Amniotic epithelial cell (primary cell): ENCODE results near the gene CLEC17A.
"Not testable (repeated sequence)": the region's sequence is repeated elsewhere in the genome, so short reads cannot be mapped to it uniquely, and the experiment has no call there.

Source experiments
- DNase-seq: peaks from one replicate; pipeline ENCODE4 v3.0.0-alpha.2; 2010; ENCODE audit warnings: low read depth

Gene CLEC17A

DNA sequence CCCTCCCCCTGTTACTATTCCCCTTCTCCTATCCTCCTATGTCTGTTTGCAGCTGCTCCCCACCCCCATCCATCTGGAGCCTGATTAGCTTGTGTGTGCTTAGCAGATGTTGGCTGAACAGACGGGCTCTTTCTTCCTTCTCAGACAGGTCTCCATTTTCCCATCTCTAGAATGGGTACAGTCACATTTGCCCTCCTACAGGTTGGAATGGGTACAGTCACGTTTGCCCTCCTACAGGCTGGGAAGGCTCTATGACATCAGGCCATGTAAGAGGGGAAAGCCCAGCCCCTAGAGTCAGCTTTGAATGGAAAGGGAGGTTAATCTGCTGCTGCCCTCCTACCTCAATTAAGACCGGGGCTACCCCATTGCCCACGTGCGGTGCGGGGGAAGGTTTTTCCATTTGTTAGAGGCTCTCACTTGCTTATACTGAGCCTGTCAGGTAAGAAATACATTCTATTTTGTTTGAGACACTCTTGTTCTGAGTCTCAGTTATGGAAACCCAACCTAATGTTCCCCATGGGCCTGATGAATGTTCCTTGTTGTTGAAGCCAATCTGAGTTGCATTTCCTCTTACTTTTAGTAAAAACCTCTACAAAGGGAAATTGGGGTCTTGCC is 2.2 kb upstream of the CLEC17A start:
- DNase-seq = no peak

- DNase-seq = not testable (repeated sequence)
Observed at GRCh38 chr19:14584372-14584771, 1.5 kb downstream of the CLEC17A start.

GRCh38 chr19:14585187-14585586 is 2.3 kb downstream of the CLEC17A start:
- peak; percentile 37 for DNase-seq

DNA sequence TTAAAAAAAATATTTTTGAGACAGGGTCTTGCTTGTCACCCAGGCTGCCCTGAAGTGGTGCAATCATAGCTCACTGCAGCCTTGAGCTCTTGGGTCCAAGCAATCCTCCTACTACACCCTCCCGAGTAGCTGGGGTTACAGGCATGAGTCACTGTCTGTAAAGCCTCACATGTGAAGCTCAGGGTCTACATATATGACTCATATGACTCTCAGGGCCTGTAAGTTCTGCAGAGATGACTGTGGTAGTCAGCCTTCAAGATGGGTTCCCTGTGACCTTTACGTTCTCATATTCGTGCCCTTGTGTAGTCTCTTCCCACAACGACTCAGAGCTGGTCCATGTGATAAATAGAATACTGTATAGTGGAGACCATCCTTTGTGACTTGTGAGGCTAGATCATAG is 6.5 kb downstream of the CLEC17A start:
- not testable (repeated sequence) for DNase-seq

GRCh38 chr19:14595558-14595957 is 12.7 kb downstream of the CLEC17A start:
- DNase-seq = no peak

- no peak for DNase-seq
Observed at GRCh38 chr19:14599548-14600147, 16.8 kb downstream of the CLEC17A start.

DNA sequence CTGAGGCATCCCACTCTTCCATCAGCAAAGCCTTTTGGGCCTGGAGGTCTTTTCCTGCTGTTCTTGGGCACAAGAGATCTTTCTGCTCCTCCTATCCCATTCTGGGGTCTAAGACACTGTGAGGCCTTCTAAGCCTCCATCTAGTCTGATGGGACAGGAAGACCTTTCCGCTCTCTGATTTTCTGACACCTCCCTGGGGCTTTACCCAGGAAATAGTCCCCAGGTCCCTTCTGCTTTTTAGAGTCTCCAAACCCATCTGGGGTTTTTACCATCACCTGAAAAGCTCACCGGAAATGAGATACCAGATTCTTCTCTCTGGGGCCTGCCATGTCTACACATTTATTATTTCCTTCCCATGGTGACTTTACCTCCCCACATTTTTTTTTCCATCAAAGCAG is 21.1 kb downstream of the CLEC17A start:
- no peak for DNase-seq

GRCh38 chr19:14606627-14607026 is 23.7 kb downstream of the CLEC17A start:
- DNase-seq = no peak

DNA sequence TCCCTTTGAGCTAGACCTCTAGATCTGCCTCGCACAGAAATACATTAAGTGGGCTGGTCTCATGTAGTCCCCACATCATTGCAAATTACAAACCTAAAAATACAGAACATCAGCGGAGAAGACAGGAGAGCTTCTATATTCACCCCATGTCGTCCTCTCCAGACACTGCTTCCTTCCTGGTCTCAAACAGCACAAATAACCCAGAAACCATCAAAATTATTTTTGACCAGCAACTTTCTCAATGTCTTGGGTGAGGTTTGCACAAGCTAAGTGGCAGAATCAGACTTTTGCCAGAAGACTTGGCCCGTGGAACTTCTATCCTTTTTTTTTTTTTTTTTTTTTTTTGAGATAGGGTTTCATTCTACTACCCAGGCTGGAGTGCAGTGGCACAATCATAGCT is 28.2 kb downstream of the CLEC17A start:
- no peak for DNase-seq

DNA sequence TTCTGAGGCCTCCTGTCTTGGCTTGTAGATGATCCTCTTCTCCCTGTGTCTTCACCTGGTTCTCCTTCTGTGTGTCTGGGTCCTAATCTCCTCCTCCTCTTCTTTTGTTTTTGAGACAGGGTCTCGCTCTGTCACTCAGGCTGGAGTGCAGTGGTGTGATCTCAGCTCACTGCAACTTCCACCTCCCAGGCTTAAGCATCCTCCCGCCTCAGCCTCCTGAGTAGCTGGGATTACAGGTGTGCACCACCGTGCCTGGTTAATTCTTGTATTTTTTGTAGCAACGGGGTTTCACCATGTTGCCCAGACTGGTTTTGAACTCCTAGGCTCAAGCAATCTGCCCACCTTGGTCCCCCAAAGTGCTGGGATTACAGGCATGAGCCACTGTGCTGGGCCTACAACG is 29.4 kb downstream of the CLEC17A start:
- DNase-seq = not testable (repeated sequence)

GRCh38 chr19:14612657-14613056 is 29.8 kb downstream of the CLEC17A start:
- DNase-seq = no peak

GRCh38 chr19:14613399-14614098 is 30.7 kb downstream of the CLEC17A start:
- not testable (repeated sequence) for DNase-seq

- DNase-seq = no peak
Observed at GRCh38 chr19:14614099-14614412, 31.2 kb downstream of the CLEC17A start.

GRCh38 chr19:14615623-14616022 is 32.7 kb downstream of the CLEC17A start:
- no peak for DNase-seq

GRCh38 chr19:14616407-14616806 is 33.5 kb downstream of the CLEC17A start:
- no peak for DNase-seq

DNA sequence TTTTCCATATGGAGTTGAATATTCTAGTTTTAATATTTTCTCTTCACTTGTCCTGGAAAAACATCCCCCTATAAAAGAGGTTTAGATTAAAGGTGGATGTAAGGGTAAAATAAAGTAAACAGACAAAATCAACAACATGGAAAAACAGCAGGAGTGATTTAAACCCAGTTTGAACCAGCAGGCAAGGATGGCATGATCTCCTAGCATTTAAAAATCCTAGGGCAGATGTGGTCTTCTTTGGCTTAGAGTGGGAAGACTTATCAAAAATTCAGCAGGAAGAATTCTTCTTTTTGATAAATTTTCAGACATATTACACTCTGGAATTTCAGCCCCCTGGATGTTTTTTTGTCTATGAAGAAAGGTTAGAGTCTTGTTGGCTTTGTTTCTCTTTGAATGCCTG is 36.5 kb downstream of the CLEC17A start:
- DNase-seq = no peak

- not testable (repeated sequence) for DNase-seq
Observed at GRCh38 chr19:14624491-14624890, 41.6 kb downstream of the CLEC17A start.

GRCh38 chr19:14629557-14629956 is 46.7 kb downstream of the CLEC17A start:
- DNase-seq = no peak

DNA sequence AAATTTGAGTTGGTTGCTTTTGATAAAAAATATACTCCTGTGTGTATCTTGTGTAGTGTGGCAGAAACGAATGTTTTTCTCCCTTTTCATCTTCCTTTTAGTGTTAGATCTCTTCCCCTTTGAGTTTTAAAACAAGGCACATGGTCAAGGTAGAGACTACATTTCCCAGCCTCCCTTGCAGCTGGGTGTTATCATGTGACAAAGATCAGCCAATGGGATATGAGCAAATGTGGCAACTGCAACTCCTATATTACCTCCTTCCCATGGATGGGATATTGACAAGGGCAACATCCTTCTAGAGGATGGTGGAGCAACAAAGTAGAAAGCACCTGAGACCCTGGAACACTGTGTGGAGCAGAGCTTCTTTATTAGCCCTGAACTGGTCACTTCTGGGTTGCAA is 49.4 kb downstream of the CLEC17A start:
- DNase-seq = peak; percentile 0

GRCh38 chr19:14639536-14640277 is 56.8 kb downstream of the CLEC17A start:
- DNase-seq = no peak

DNA sequence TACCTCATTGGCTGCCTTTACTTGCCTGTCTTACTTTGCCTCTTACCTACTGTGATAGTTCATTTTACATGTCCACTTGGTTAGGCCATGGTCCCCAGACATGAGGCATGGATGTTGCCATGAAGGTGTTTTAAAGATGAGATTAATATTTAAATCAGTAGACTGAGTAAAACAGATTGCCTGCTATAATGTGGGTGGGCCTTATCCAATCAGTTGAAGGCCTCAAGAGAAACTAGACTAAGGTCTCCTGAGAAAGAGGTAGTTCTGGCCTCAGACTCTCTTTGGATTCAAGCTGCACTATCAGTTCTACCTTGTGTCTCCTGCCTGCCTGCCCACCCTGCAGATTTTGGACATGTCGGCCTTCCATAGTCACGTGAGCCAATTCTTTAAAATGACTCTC is 65.6 kb downstream of the CLEC17A start:
- no peak for DNase-seq

GRCh38 chr19:14649020-14649419 is 66.1 kb downstream of the CLEC17A start:
- no peak for DNase-seq

GRCh38 chr19:14650161-14650560 is 67.3 kb downstream of the CLEC17A start:
- DNase-seq = no peak
